Activated B cell treated with CpG ODN at 0.5 μM for 24 hours (primary cell): ENCODE data around the gene CIZ1. TPM values are rescaled to one million over a fixed set of nuclear protein-coding genes. Genes with fewer than 3 reads are reported as not detected.

Experiments
- ATAC-seq: fragments of 200-7000 bp; cut with Tn5 transposase; one replicate; pipeline ENCODE4 v1.10.0; 2021; ENCODE audit warnings: low read depth, mild to moderate bottlenecking, moderate library complexity
- CTCF ChIA-PET: fragments of 350-600 bp; sonication (Branson Sonifier 250); formaldehyde crosslinking; loops from one replicate; lab custom pipeline; 2021; ENCODE audit warnings: antibody characterized with exemption; lab: Charles Lee
- POLR2A ChIA-PET: fragments of 350-600 bp; sonication (Branson Sonifier 250); formaldehyde crosslinking; loops from one replicate; lab custom pipeline; 2021; ENCODE audit warnings: antibody characterized with exemption; lab: Charles Lee
- DNase-seq: peaks from one replicate; pipeline ENCODE4 v3.0.0; 2022
- H3K27ac Mint-ChIP-seq: one replicate; pipeline ENCODE4 v1.8.0; 2020; ENCODE audit warnings: mixed read lengths
- H3K27me3 Mint-ChIP-seq: one replicate; pipeline ENCODE4 v1.8.0; 2021; ENCODE audit warnings: mixed read lengths
- H3K36me3 Mint-ChIP-seq: one replicate; pipeline ENCODE4 v1.8.0; 2021; ENCODE audit warnings: low read depth, mixed read lengths
- H3K4me1 Mint-ChIP-seq: one replicate; pipeline ENCODE4 v1.8.0; 2021; ENCODE audit warnings: mixed read lengths
- H3K4me3 Mint-ChIP-seq: one replicate; pipeline ENCODE4 v1.8.0; 2020; ENCODE audit warnings: mild to moderate bottlenecking, mixed read lengths
- H3K9me3 Mint-ChIP-seq: one replicate; pipeline ENCODE4 v1.8.0; 2020; ENCODE audit warnings: mixed read lengths
- intact Hi-C: fragments of 100-400 bp; cut with micrococcal nuclease; formaldehyde crosslinking; loops from one replicate; pipeline ENCODE4 v1.15.1; 2024
- total RNA-seq: library from RNA; stranded (reverse); gene quantifications from 2 replicates; pipeline ENCODE4 v1.2.3, GENCODE V29; 2022
- TF ChIP-seq, protein P1 (sequence below): fragments of 200-600 bp; IDR thresholded peaks from one replicate; pipeline ENCODE4 v1.8.0; 2022; ENCODE audit warnings: antibody characterized with exemption, mild to moderate bottlenecking

Gene CIZ1
- total RNA-seq, 1 donor from 2014 or later = 142 TPM

DNA sequence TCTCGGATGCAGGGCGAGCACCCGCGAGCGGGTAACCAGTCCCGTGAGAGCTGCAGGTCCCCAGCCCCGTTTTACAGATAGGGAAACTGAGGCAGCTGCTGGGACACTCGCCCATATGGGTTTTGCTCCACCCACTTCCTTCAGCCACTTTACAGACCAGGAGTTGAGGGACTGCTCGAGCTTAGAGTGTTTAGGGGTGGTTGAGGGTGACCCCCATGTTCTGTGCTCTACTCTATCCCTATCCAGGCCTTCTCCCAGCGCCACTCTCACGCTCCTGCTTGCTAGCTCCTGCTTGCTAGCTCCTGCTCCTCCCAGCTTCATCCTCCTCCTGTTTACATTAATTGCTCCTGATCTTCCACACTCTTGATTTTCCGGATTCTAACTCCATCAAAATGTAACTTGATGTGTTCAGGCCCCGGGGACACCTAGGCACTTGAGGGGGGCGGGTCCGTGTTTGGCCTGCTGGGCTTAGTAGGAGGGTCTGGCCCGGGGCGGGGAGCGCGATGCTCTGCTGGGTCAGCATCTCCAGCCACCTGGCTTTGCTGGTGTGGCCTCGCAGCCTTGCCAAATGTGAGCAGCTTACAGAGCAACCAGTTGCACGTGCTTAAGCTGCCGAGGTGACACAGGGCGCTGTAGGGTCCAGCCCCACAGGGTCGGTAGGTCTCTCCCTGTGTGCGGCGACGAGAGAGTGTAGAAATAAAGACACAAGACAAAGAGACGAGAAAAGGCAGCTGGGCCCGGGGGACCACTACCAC lies 62.4 kb downstream of the CIZ1 start:
- peaks cover 34% of the 10 kb centered on the region for H3K4me1 Mint-ChIP-seq
- peaks cover 3% of the 10 kb centered on the region for H3K27me3 Mint-ChIP-seq
- H3K4me3 Mint-ChIP-seq = peak overlapping the region; percentile 97
- no peaks in the 10 kb centered on the region for H3K9me3 Mint-ChIP-seq
- ChIA-PET CTCF (interaction anchor here (0.5 to 1.6 kb wide), 3 partner anchors 11 to 18 kb away, joined by 3 to 4 read pairs (median 4); no protein-coding TSS in a partner anchor), POLR2A (interaction anchor here (0.8 to 2.7 kb wide), 15 partner anchors 12 to 595 kb away, joined by 3 to 20 read pairs (median 5); partner anchors contain the start of genes BBLN, DPM2, GOLGA2 and NAIF1)
- H3K27ac Mint-ChIP-seq = peak overlapping the region; percentile 99
- intact Hi-C loops = loop anchor here (1.0 to 10.0 kb wide), 9 partner anchors 14 to 952 kb away; partner anchors contain the start of genes BBLN, CIZ1, COQ4 and DOLPP1
- ATAC-seq (no peak), DNase-seq (no peak)
- TF ChIP-seq, protein P1, sequence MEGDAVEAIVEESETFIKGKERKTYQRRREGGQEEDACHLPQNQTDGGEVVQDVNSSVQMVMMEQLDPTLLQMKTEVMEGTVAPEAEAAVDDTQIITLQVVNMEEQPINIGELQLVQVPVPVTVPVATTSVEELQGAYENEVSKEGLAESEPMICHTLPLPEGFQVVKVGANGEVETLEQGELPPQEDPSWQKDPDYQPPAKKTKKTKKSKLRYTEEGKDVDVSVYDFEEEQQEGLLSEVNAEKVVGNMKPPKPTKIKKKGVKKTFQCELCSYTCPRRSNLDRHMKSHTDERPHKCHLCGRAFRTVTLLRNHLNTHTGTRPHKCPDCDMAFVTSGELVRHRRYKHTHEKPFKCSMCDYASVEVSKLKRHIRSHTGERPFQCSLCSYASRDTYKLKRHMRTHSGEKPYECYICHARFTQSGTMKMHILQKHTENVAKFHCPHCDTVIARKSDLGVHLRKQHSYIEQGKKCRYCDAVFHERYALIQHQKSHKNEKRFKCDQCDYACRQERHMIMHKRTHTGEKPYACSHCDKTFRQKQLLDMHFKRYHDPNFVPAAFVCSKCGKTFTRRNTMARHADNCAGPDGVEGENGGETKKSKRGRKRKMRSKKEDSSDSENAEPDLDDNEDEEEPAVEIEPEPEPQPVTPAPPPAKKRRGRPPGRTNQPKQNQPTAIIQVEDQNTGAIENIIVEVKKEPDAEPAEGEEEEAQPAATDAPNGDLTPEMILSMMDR = no peak
- peaks cover 15% of the 10 kb centered on the region for H3K36me3 Mint-ChIP-seq

DNA sequence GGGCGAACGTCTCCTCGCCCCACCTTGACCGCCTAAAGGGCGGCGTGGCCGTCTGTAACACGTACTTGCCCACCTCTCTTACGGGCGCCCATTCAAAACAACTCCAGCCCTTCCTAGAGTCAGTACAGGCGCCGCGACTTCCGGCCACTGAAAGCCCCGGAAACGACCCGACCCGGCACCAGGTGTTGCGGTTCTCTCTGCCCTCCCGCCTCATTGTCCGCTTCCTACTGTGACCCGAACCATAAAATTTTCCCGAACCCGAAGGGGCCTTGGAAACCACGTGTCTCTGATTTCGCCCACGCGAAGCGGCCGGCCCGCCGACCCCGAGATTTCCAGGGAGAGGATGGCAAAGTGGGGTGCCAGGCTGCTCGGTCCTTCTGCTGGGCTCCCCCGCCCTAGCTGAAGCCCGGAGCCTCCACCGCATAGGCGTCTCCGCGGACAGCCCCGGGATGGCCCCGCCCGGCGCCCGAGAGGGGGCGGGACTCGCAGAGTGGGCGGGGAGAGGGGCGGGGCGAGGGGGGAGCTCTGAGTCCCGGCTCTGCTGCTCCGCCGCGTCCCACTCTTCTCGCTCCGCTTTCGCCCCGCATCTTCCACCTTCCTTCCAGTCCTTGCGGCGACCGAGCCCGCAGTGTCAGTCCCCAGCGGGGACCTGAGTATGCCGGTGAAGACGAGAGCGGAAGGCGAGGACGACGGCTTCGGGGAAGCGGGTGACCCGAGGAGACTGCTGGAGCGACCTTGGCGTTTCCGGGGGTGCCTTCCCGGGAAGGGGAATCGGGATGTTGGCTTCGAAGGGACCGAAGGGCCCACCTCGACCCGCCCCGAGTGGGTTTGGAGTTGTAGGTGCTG lies 63.2 kb downstream of the CIZ1 start:
- peaks cover 34% of the 10 kb centered on the region for H3K4me1 Mint-ChIP-seq
- ChIA-PET POLR2A (interaction anchor here (0.6 to 2.7 kb wide), 16 partner anchors 11 to 596 kb away, joined by 3 to 20 read pairs (median 4); partner anchors contain the start of genes BBLN, DPM2, GOLGA2 and NAIF1), CTCF (interaction anchor here (1.5 to 1.6 kb wide), 2 partner anchors 10 to 17 kb away, joined by 3 to 4 read pairs; no protein-coding TSS in a partner anchor)
- peak overlapping the region; percentile 97 for H3K4me3 Mint-ChIP-seq
- TF ChIP-seq, protein P1 = no peak
- ATAC-seq (peak; percentile 79), DNase-seq (peak; percentile 90)
- peaks cover 3% of the 10 kb centered on the region for H3K27me3 Mint-ChIP-seq
- H3K9me3 Mint-ChIP-seq = no peaks in the 10 kb centered on the region
- intact Hi-C loops = loop anchor here (1.0 to 10.0 kb wide), 10 partner anchors 13 to 953 kb away; partner anchors contain the start of genes BBLN, CIZ1, COQ4 and DOLPP1
- H3K27ac Mint-ChIP-seq = peak overlapping the region; percentile 99
- H3K36me3 Mint-ChIP-seq = peaks cover 22% of the 10 kb centered on the region

DNA sequence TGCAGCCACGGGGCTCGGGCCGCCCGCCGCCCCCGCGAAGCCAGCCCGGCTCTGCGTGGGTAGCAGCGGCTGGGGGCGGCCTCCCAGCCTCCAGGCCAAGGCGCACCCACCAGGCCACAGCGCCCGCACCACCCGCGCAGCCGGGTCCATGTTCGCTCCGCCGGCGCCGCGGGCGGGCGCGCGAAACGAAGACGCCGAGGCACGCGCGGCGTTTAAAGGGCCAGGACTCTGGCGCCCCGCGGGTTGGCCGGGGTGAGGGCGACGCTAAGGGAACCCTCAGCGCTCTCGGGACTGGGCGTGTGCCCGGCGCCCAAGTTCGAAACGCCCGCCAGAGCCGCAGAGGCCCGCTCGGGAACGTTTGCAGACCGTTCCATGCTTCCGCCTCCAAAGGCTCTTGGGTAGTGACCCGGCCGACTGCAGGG lies 63.8 kb downstream of the CIZ1 start, which contains the start of gene PTGES2:
PTGES2 (minus strand) TSS at position 162 of the 422 bp plus-strand sequence; CDS start at position 150, 12 bp downstream.
- ATAC-seq = peak; percentile 67
- Mint-ChIP-seq H3K27ac (peak within 1 kb of the TSS; percentile 99), H3K4me1 (peaks cover 34% of the 10 kb centered on the region), H3K36me3 (peaks cover 28% of the 10 kb centered on the region), H3K9me3 (no peaks in the 10 kb centered on the region), H3K27me3 (peaks cover 1% of the 10 kb centered on the region), H3K4me3 (peak within 1 kb of the TSS; percentile 97)
- ChIA-PET CTCF (interaction anchor here (1.5 to 1.6 kb wide), 2 partner anchors 9 to 18 kb away, joined by 3 to 4 read pairs; no protein-coding TSS in a partner anchor), POLR2A (interaction anchor here (0.7 to 2.0 kb wide), 4 partner anchors 12 to 357 kb away, joined by 3 to 11 read pairs (median 6); partner anchors contain the start of genes DPM2, NAIF1 and SLC25A25)
- intact Hi-C loops = loop anchor here (1.0 to 10.0 kb wide), 5 partner anchors 146 to 903 kb away; partner anchors contain the start of genes COQ4, FPGS, SH2D3C and TRUB2
- peak; percentile 86 for DNase-seq
- TF ChIP-seq, protein P1 = no peak

DNA sequence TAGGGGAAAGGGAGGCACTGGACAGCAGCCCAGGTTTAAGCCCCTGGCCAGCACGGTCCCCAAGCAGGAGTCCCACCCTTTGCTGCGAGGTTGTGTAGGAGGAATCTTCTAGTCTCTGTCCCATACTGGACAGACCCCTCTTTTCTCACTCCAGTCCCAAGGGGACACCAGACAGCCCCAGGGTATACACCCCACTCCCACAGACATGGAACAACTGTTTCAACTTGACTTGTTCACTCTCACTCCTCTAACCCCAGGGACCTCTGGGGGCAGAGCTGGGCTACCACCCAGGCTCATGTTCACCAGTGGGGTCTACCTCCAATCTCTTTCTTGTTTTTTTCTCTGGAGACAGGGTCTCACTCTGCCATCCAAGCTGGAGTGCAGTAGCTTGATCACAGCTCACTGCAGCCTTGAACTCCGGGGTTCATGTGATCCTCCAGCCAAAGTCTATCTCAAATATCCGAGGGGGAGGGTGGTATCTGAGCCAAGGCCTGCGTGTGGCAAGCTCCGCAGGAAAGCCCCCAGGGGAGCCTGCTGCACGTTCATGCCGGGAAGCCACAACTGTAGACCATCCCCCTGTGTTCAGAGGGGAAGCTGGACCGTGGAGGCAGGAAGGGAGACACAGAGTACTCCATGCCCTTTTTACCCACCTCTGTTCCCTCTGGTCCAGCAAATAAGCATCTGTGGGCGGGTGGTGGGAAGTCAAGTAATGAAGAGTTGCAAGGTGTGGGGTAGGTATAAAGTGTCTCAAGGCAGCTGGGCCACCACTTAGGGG lies 65.6 kb downstream of the CIZ1 start:
- CTCF ChIA-PET = no interaction called here
- TF ChIP-seq, protein P1 = no peak
- H3K36me3 Mint-ChIP-seq = peaks cover 42% of the 10 kb centered on the region
- H3K4me1 Mint-ChIP-seq = peaks cover 34% of the 10 kb centered on the region
- no peak for DNase-seq
- intact Hi-C loops = loop anchor here (5.0 to 10.0 kb wide), 4 partner anchors 197 to 901 kb away; partner anchors contain the start of genes COQ4, FPGS, SH2D3C and TRUB2
- POLR2A ChIA-PET = interaction anchor here (0.6 to 1.5 kb wide), 5 partner anchors 10 to 182 kb away, joined by 3 to 5 read pairs (median 3); no protein-coding TSS in a partner anchor
- H3K9me3 Mint-ChIP-seq = no peaks in the 10 kb centered on the region
- H3K4me3 Mint-ChIP-seq = peak overlapping the region; percentile 84
- no peaks in the 10 kb centered on the region for H3K27me3 Mint-ChIP-seq
- ATAC-seq = no peak
- H3K27ac Mint-ChIP-seq = peak overlapping the region; percentile 62
